H9 (cell line): ENCODE data around the gene DSE. TPM values are rescaled to one million over a fixed set of nuclear protein-coding genes. Genes with fewer than 3 reads are reported as not detected.

Experiments
- DNase-seq: peaks from one replicate; pipeline ENCODE4 v3.0.0-alpha.2; 2017
- H2AFZ ChIP-seq: one replicate; pipeline ENCODE4 v1.6.1; 2013; ENCODE audit warnings: mild to moderate bottlenecking, low read length, control low read depth, moderate library complexity
- H2AK5ac ChIP-seq: 2 replicates; pipeline ENCODE4 v1.6.1; 2013; ENCODE audit warnings: low read length, control low read depth, mixed read lengths; ENCODE audit not compliant: insufficient read length
- H2BK120ac ChIP-seq: one replicate; pipeline ENCODE4 v1.6.1; 2013; ENCODE audit warnings: low read depth, mild to moderate bottlenecking, low read length, control low read depth, inconsistent platforms; ENCODE audit not compliant: poor library complexity, severe bottlenecking
- H2BK12ac ChIP-seq: 2 replicates; pipeline ENCODE4 v1.6.1; 2013; ENCODE audit warnings: low read length, control low read depth, mixed read lengths, low read depth; ENCODE audit not compliant: insufficient read length
- H2BK15ac ChIP-seq: 2 replicates; pipeline ENCODE4 v1.6.1; 2013; ENCODE audit warnings: low read depth, low read length, control low read depth
- H2BK20ac ChIP-seq: one replicate; pipeline ENCODE4 v1.6.1; 2013; ENCODE audit warnings: low read depth, mild to moderate bottlenecking, low read length, control low read depth, inconsistent platforms; ENCODE audit not compliant: poor library complexity, severe bottlenecking
- H2BK5ac ChIP-seq: 2 replicates; pipeline ENCODE4 v1.6.1; 2013; ENCODE audit warnings: low read length, control low read depth, mixed read lengths; ENCODE audit not compliant: insufficient read length
- H3K14ac ChIP-seq: 2 replicates; pipeline ENCODE4 v1.6.1; 2013; ENCODE audit warnings: low read length, control low read depth; ENCODE audit not compliant: insufficient read depth
- H3K18ac ChIP-seq: 2 replicates; pipeline ENCODE4 v1.6.1; 2013; ENCODE audit warnings: low read depth, mild to moderate bottlenecking, mixed read lengths, low read length, control low read depth; ENCODE audit not compliant: insufficient read length
- H3K23ac ChIP-seq: 2 replicates; pipeline ENCODE4 v1.6.1; 2013; ENCODE audit warnings: low read length, control low read depth, mixed read lengths, low read depth; ENCODE audit not compliant: insufficient read length
- H3K23me2 ChIP-seq: 2 replicates; pipeline ENCODE4 v1.6.1; 2013; ENCODE audit warnings: low read depth, mild to moderate bottlenecking, mixed read lengths, low read length, control low read depth; ENCODE audit not compliant: insufficient read length, poor library complexity, severe bottlenecking
- H3K27ac ChIP-seq: 2 replicates; pipeline ENCODE4 v1.5.1; 2013; ENCODE audit warnings: low read length, control low read depth, mixed read lengths, low read depth; ENCODE audit not compliant: insufficient read length
- H3K27me3 ChIP-seq: 2 replicates; pipeline ENCODE4 v1.6.1; 2013; ENCODE audit warnings: low read length, control low read depth, inconsistent platforms; ENCODE audit not compliant: insufficient read depth
- H3K4ac ChIP-seq: 2 replicates; pipeline ENCODE4 v1.6.1; 2013; ENCODE audit warnings: low read depth, mild to moderate bottlenecking, control low read depth, inconsistent platforms, low read length, moderate library complexity
- H3K4me1 ChIP-seq: 2 replicates; pipeline ENCODE4 v1.6.1; 2013; ENCODE audit warnings: low read length, control low read depth, inconsistent platforms; ENCODE audit not compliant: insufficient read depth
- H3K4me2 ChIP-seq: 2 replicates; pipeline ENCODE4 v1.6.1; 2013; ENCODE audit warnings: low read length, control low read depth, mixed read lengths; ENCODE audit not compliant: insufficient read length, insufficient read depth
- H3K56ac ChIP-seq: 2 replicates; pipeline ENCODE4 v1.6.1; 2013; ENCODE audit warnings: low read depth, mild to moderate bottlenecking, mixed read lengths, low read length, control low read depth; ENCODE audit not compliant: insufficient read length
- H3K79me1 ChIP-seq: 2 replicates; pipeline ENCODE4 v1.6.1; 2013; ENCODE audit warnings: low read depth, mild to moderate bottlenecking, moderate library complexity, low read length, control low read depth, inconsistent platforms; ENCODE audit not compliant: insufficient read depth, poor library complexity, severe bottlenecking
- H3K79me2 ChIP-seq: 2 replicates; pipeline ENCODE4 v1.6.1; 2013; ENCODE audit warnings: low read length, control low read depth, inconsistent platforms; ENCODE audit not compliant: insufficient read depth
- H3K9ac ChIP-seq: 2 replicates; pipeline ENCODE4 v1.6.1; 2013; ENCODE audit warnings: low read length, control low read depth, mixed read lengths; ENCODE audit not compliant: insufficient read length; ENCODE audit errors: extremely low read depth
- H3K9me3 ChIP-seq: one replicate; pipeline ENCODE4 v1.6.1; 2013; ENCODE audit warnings: low read depth, low read length, inconsistent platforms; ENCODE audit not compliant: control insufficient read depth
- H3T11ph ChIP-seq: one replicate; pipeline ENCODE4 v1.6.1; 2013; ENCODE audit warnings: mild to moderate bottlenecking, low read length, control low read depth, inconsistent platforms
- H4K20me1 ChIP-seq: one replicate; pipeline ENCODE4 v1.6.1; 2013; ENCODE audit not compliant: control insufficient read depth, insufficient read length, insufficient read depth
- H4K5ac ChIP-seq: 2 replicates; pipeline ENCODE4 v1.6.1; 2013; ENCODE audit warnings: low read depth, mild to moderate bottlenecking, mixed read lengths, low read length, control low read depth; ENCODE audit not compliant: insufficient read length
- H4K8ac ChIP-seq: replicated peaks from 2 replicates; pipeline ENCODE4 v1.6.1; 2013; ENCODE audit warnings: low read length, control low read depth, mixed read lengths, low read depth; ENCODE audit not compliant: insufficient read length
- H4K91ac ChIP-seq: 2 replicates; pipeline ENCODE4 v1.6.1; 2013; ENCODE audit warnings: low read depth, mild to moderate bottlenecking, moderate library complexity, mixed read lengths, low read length, control low read depth; ENCODE audit not compliant: insufficient read length
- H3K27ac Mint-ChIP-seq, 3 experiments: 2 replicates in 2 of 3; 3 replicates in 1 of 3; pipeline ENCODE4 v1.8.0; 2020 to 2021; ENCODE audit warnings: mixed read lengths in 3 of 3, mild to moderate bottlenecking in 1 of 3, moderate library complexity in 1 of 3
- H3K27me3 Mint-ChIP-seq: 2 replicates; pipeline ENCODE4 v1.8.0; 2021; ENCODE audit warnings: low read depth, mild to moderate bottlenecking, moderate library complexity, mixed read lengths
- H3K36me3 Mint-ChIP-seq, 3 experiments: 2 replicates in 2 of 3; 3 replicates in 1 of 3; pipeline ENCODE4 v1.8.0; 2020 to 2021; ENCODE audit warnings: low read depth in 3 of 3, mixed read lengths in 3 of 3; ENCODE audit not compliant: insufficient read depth in 1 of 3
- H3K4me1 Mint-ChIP-seq, 2 experiments: 2 replicates each; pipeline ENCODE4 v1.8.0; 2020; ENCODE audit warnings: mixed read lengths in 2 of 2
- H3K4me3 Mint-ChIP-seq, 2 experiments: 2 replicates in 1 of 2; 3 replicates in 1 of 2; pipeline ENCODE4 v1.8.0; 2020 to 2021; ENCODE audit warnings: mild to moderate bottlenecking in 2 of 2, mixed read lengths in 2 of 2, moderate library complexity in 1 of 2
- H3K9me3 Mint-ChIP-seq, 2 experiments: 2 replicates in 1 of 2; 3 replicates in 1 of 2; pipeline ENCODE4 v1.8.0; 2020; ENCODE audit warnings: mild to moderate bottlenecking in 2 of 2, mixed read lengths in 2 of 2, moderate library complexity in 1 of 2
- CTCF ChIP-seq: fragments of 200-600 bp; sonication (generic); conservative IDR thresholded peaks from 3 replicates; pipeline ENCODE4 v1.8.0; 2021; ENCODE audit warnings: antibody characterized with exemption, mild to moderate bottlenecking
- WGBS: extraction: QIAGEN DNeasy Blood & Tissue Kit; methylation state at CpG from one replicate; pipeline ENCODE4 v1.1.7; 2013; ENCODE audit warnings: missing lambda C conversion rate, low lambda C conversion rate, mixed read lengths; ENCODE audit not compliant: insufficient read length; ENCODE audit errors: extremely low coverage; 5-methylcytosine and 5-hydroxymethylcytosine counted together
- total RNA-seq: library from RNA; stranded (reverse); gene quantifications from 2 replicates; pipeline ENCODE4 v1.2.1, GENCODE V29; 2021

The DSE gene
- total RNA-seq, 1 experiment from 2014 or later, result 45.6 TPM

DNA sequence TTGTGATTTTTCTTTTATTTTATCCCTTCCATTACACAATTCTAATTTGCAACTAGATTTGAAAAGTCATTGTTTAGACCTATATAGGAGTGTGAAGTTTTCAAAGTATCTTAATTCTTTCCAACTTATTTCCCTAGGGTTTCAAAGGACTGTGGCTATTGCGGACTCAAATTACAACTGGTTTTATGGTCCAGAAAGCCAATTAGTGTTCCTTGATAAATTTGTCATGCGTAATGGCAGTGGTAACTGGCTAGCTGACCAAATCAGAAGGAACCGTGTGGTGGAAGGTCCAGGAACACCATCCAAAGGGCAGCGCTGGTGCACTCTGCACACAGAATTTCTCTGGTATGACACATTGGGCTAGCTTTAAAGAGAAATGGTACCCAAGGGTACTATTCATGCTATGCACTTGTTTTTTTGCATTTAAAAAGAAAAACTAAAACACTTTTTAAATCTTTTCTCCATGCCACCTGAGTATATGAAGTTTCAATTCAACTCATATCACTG is 62.5 kb downstream of the DSE start:
- Histone ChIP-seq H3K27ac (no peak overlapping the region), H3K9me3 (no peaks in the 10 kb centered on the region), H2BK120ac (no peak overlapping the region), H3K23me2 (no peaks in the 10 kb centered on the region), H4K8ac (no peak overlapping the region), H4K5ac (no peak overlapping the region), H3K23ac (no peak overlapping the region), H3T11ph (no peak overlapping the region), H3K4ac (no peak overlapping the region), H3K79me1 (no peaks in the 10 kb centered on the region), H3K56ac (no peak overlapping the region), H3K9ac (no peak overlapping the region), H3K14ac (no peak overlapping the region), H2BK12ac (no peak overlapping the region), H3K4me1 (peaks cover 3% of the 10 kb centered on the region; the same call in 1 of the 2 replicates), H4K20me1 (no peaks in the 10 kb centered on the region), H3K18ac (no peak overlapping the region), H2AK5ac (no peak overlapping the region), H2BK20ac (no peak overlapping the region), H3K79me2 (no peaks in the 10 kb centered on the region), H3K27me3 (no peaks in the 10 kb centered on the region), H2AFZ (no peak overlapping the region), H2BK15ac (no peak overlapping the region), H4K91ac (no peak overlapping the region), H2BK5ac (no peak overlapping the region), H3K4me2 (no peak overlapping the region)
- no CpG with 5 or more reads among the region's 4 CpGs for WGBS
- H3K36me3 Mint-ChIP-seq, result peaks cover 25 to 26% (median 26%) of the 10 kb centered on the region in 3 experiments
- no peak for DNase-seq
- H3K4me3 Mint-ChIP-seq, result no peak overlapping the region
- H3K4me1 Mint-ChIP-seq, result peaks cover 20 to 27% of the 10 kb centered on the region in 2 experiments
- H3K27me3 Mint-ChIP-seq, result no peaks in the 10 kb centered on the region
- TF ChIP-seq CTCF, result no peak
- no peaks in the 10 kb centered on the region for H3K9me3 Mint-ChIP-seq
- no peak overlapping the region for H3K27ac Mint-ChIP-seq
